SK-N-SH (cell line): ENCODE measurements around the gene TMEM94. TPM values are rescaled to one million over a fixed set of nuclear protein-coding genes. Genes with fewer than 3 reads are reported as not detected.

ENCODE experiments used
- CTCF ChIA-PET: fragments of 300-600, 350-600 bp; formaldehyde crosslinking; extraction: SDS; loops from one replicate; lab custom pipeline; 2021; lab: Yijun Ruan, JAX
- POLR2A ChIA-PET: fragments of 350-600 bp; sonication (Branson Sonifier 250); formaldehyde crosslinking; extraction: SDS; loops from one replicate; lab custom pipeline; 2020; ENCODE audit warnings: antibody characterized with exemption, inconsistent platforms; lab: Yijun Ruan, JAX
- DNase-seq: peaks from one replicate; pipeline ENCODE4 v3.0.0; 2012
- H2AFZ ChIP-seq: fragments of 200-600 bp; sonication (generic); 2 replicates; pipeline ENCODE4 v1.8.1; 2016; ENCODE audit warnings: antibody characterized with exemption, mild to moderate bottlenecking, low read depth
- H3F3A ChIP-seq: fragments of 200-600 bp; sonication (generic); replicated peaks from 2 replicates; pipeline ENCODE3; 2016; ENCODE audit warnings: antibody characterized with exemption, mild to moderate bottlenecking; ENCODE audit not compliant: insufficient read depth
- H3K27ac ChIP-seq, 2 experiments: fragments of 200-500 bp in 1 of 2; fragments of 200-600 bp in 1 of 2; sonication (Bioruptor generic) in 1 of 2; sonication (generic), shearing (Covaris generic) in 1 of 2; 2 replicates each; pipeline versions ENCODE4 v1.5.1 to v1.6.1; 2014 to 2016; ENCODE audit warnings: low read depth in 2 of 2, inconsistent platforms in 1 of 2, low read length in 1 of 2, mild to moderate bottlenecking in 1 of 2, mixed read lengths in 1 of 2
- H3K27me3 ChIP-seq: fragments of 200-600 bp; sonication (generic), shearing (Covaris generic); 2 replicates; pipeline ENCODE4 v1.6.1; 2016; ENCODE audit warnings: mixed run types; ENCODE audit not compliant: insufficient read depth
- H3K36me3 ChIP-seq, 2 experiments: fragments of 200-500 bp in 1 of 2; fragments of 200-600 bp in 1 of 2; sonication (Bioruptor generic) in 1 of 2; sonication (generic) in 1 of 2; replicated peaks in 1 of 2; 2 replicates each; pipeline versions ENCODE3 to v1.5.1; 2014 to 2016; ENCODE audit warnings: low read length in 1 of 2, mild to moderate bottlenecking in 1 of 2; ENCODE audit not compliant: insufficient read depth in 2 of 2, control insufficient read depth in 1 of 2
- H3K4me1 ChIP-seq, 2 experiments: fragments of 200-500 bp in 1 of 2; fragments of 200-600 bp in 1 of 2; sonication (Bioruptor generic) in 1 of 2; sonication (generic), shearing (Covaris generic) in 1 of 2; 2 replicates each; pipeline versions ENCODE4 v1.5.1 to v1.6.1; 2014 to 2016; ENCODE audit warnings: low read depth in 1 of 2, low read length in 1 of 2, mixed run types in 1 of 2; ENCODE audit not compliant: insufficient read depth in 2 of 2, control insufficient read depth in 1 of 2
- H3K4me2 ChIP-seq: fragments of 200-600 bp; sonication (generic), shearing (Covaris generic); 2 replicates; pipeline ENCODE4 v1.6.1; 2017; ENCODE audit warnings: mixed run types
- H3K4me3 ChIP-seq, 2 experiments: fragments of 200-500 bp in 1 of 2; fragments of 200-600 bp in 1 of 2; sonication (Bioruptor generic) in 1 of 2; sonication (generic), shearing (Covaris generic) in 1 of 2; 2 replicates each; pipeline versions ENCODE4 v1.5.1 to v1.8.1; 2014 to 2016; ENCODE audit warnings: low read depth in 2 of 2, inconsistent platforms in 1 of 2, low read length in 1 of 2, mild to moderate bottlenecking in 1 of 2, mixed read lengths in 1 of 2, moderate library complexity in 1 of 2
- H3K79me2 ChIP-seq: fragments of 200-600 bp; sonication (generic); 2 replicates; pipeline ENCODE4 v1.8.1; 2017; ENCODE audit warnings: mild to moderate bottlenecking; ENCODE audit not compliant: insufficient read depth
- H3K9ac ChIP-seq: fragments of 200-600 bp; sonication (generic); 2 replicates; pipeline ENCODE4 v1.6.1; 2017; ENCODE audit warnings: mixed run types
- H3K9me2 ChIP-seq: fragments of 200-600 bp; sonication (generic); 2 replicates; pipeline ENCODE4 v1.6.1; 2017; ENCODE audit warnings: mixed run types
- H3K9me3 ChIP-seq: fragments of 200-600 bp; sonication (generic); 2 replicates; pipeline ENCODE4 v1.6.1; 2017; ENCODE audit warnings: mixed run types, mild to moderate bottlenecking, moderate library complexity
- H4K20me1 ChIP-seq: fragments of 200-600 bp; sonication (generic); 2 replicates; pipeline ENCODE4 v1.6.1; 2017; ENCODE audit warnings: mild to moderate bottlenecking, mixed run types; ENCODE audit not compliant: insufficient read depth
- CHD2 ChIP-seq: fragments of 150-350 bp; IDR thresholded peaks from 2 replicates; pipeline ENCODE4 v1.6.1; 2018; ENCODE audit warnings: low read length; ENCODE audit not compliant: partially characterized antibody
- ELF1 ChIP-seq: IDR thresholded peaks from 2 replicates; pipeline ENCODE4 v1.4.0; 2012
- EP300 ChIP-seq, 2 experiments: IDR thresholded peaks; 2 replicates each; pipeline versions ENCODE4 v1.4.0 to v1.6.1; 2012; ENCODE audit warnings: borderline replicate concordance in 1 of 2, low read depth in 1 of 2, low read length in 1 of 2
- FOSL2 ChIP-seq: IDR thresholded peaks from 2 replicates; pipeline ENCODE4 v1.4.0; 2012; ENCODE audit warnings: low read depth, mild to moderate bottlenecking, moderate library complexity, borderline replicate concordance
- FOXJ3 ChIP-seq: sonication (generic); formaldehyde crosslinking; IDR thresholded peaks from 2 replicates; pipeline ENCODE4 v1.5.1; 2020; ENCODE audit warnings: mild to moderate bottlenecking, missing genetic modification reagents
- FOXM1 ChIP-seq: IDR thresholded peaks from 2 replicates; pipeline ENCODE4 v1.4.0; 2012; ENCODE audit warnings: low read depth, mild to moderate bottlenecking
- GABPA ChIP-seq: IDR thresholded peaks from 2 replicates; pipeline ENCODE4 v1.4.0; 2012; ENCODE audit warnings: low read depth, mild to moderate bottlenecking
- GATA2 ChIP-seq: sonication (generic); formaldehyde crosslinking; IDR thresholded peaks from 2 replicates; pipeline ENCODE4 v1.5.0; 2020; ENCODE audit warnings: mild to moderate bottlenecking, missing genetic modification reagents
- JUND ChIP-seq: IDR thresholded peaks from 2 replicates; pipeline ENCODE4 v1.4.0; 2012
- MEF2A ChIP-seq: IDR thresholded peaks from 2 replicates; pipeline ENCODE4 v1.4.0; 2012; ENCODE audit warnings: low read depth, borderline replicate concordance
- MXI1 ChIP-seq: IDR thresholded peaks from 2 replicates; pipeline ENCODE4 v1.6.1; 2012; ENCODE audit warnings: mild to moderate bottlenecking, low read depth, low read length, improper control_type of control experiment
- NFIC ChIP-seq: IDR thresholded peaks from 2 replicates; pipeline ENCODE4 v1.4.0; 2012; ENCODE audit warnings: borderline replicate concordance
- NRF1 ChIP-seq: IDR thresholded peaks from 2 replicates; pipeline ENCODE4 v1.6.1; 2012; ENCODE audit warnings: low read depth, mild to moderate bottlenecking, low read length
- PBX3 ChIP-seq: IDR thresholded peaks from 2 replicates; pipeline ENCODE4; 2012
- RAD21 ChIP-seq: IDR thresholded peaks from 2 replicates; pipeline ENCODE4 v1.6.1; 2012; ENCODE audit warnings: mild to moderate bottlenecking, low read length
- RCOR1 ChIP-seq: fragments of 150-350 bp; IDR thresholded peaks from 2 replicates; pipeline ENCODE4 v1.6.1; 2017; ENCODE audit warnings: antibody characterized with exemption, low read length
- REST ChIP-seq: IDR thresholded peaks from 2 replicates; pipeline ENCODE4 v1.6.1; 2012; ENCODE audit warnings: mild to moderate bottlenecking, low read depth, low read length, moderate library complexity
- RXRA ChIP-seq: IDR thresholded peaks from 2 replicates; pipeline ENCODE4 v1.4.0; 2012; ENCODE audit warnings: low read depth, mild to moderate bottlenecking, borderline replicate concordance
- SIN3A ChIP-seq: IDR thresholded peaks from 2 replicates; pipeline ENCODE4 v1.6.1; 2012; ENCODE audit warnings: low read depth, mild to moderate bottlenecking, low read length, moderate library complexity, borderline replicate concordance
- TAF1 ChIP-seq: IDR thresholded peaks from 2 replicates; pipeline ENCODE4 v1.6.1; 2012; ENCODE audit warnings: low read depth, mild to moderate bottlenecking, low read length, moderate library complexity, borderline replicate concordance
- USF1 ChIP-seq: IDR thresholded peaks from 2 replicates; pipeline ENCODE4 v1.4.0; 2012; ENCODE audit warnings: low read depth, borderline replicate concordance
- USF2 ChIP-seq: fragments of 150-350 bp; IDR thresholded peaks from 2 replicates; pipeline ENCODE4 v1.6.1; 2017; ENCODE audit warnings: antibody characterized with exemption, low read length, low read depth, borderline replicate concordance
- YY1 ChIP-seq: IDR thresholded peaks from 2 replicates; pipeline ENCODE4 v1.4.0; 2012; ENCODE audit warnings: low read depth, mild to moderate bottlenecking
- ZBTB33 ChIP-seq: IDR thresholded peaks from 2 replicates; pipeline ENCODE4 v1.4.0; 2012; ENCODE audit warnings: low read depth, borderline replicate concordance
- WGBS: methylation state at CpG from one replicate; pipeline ENCODE4 v1.1.6; 2017; ENCODE audit warnings: low lambda C conversion rate; 5-methylcytosine and 5-hydroxymethylcytosine counted together
- polyA plus RNA-seq, 3 experiments: library from polyadenylated mRNA; depleted of rRNA; stranded (reverse); fragments of >200 nt; gene quantifications; 2 replicates each; pipeline ENCODE4 v1.2.3, GENCODE V29; 2012

Gene TMEM94
- polyA plus RNA-seq, 1 of the 3 experiments (the other 2 are of a cell fraction) = 89.9 TPM

GRCh38 chr17:75515496-75516254 is 59.2 kb downstream of the TMEM94 start, which contains the start of gene CASKIN2:
CASKIN2 (minus strand) TSS chr17:75515537; CDS start chr17:75513804, 1,733 bp downstream.
- no peaks in the 10 kb centered on the region for H3K9me3 ChIP-seq
- H3K4me3 ChIP-seq = peak within 1 kb of the TSS; percentile 81 to 98
- H3K27ac ChIP-seq = peak within 1 kb of the TSS; percentile 45 to 88; a peak in 3 of 4 replicates
- H3K4me1 ChIP-seq = peaks cover 0 to 33% of the 10 kb centered on the region in 2 experiments; a peak in 1 of 4 replicates
- H3K4me2 ChIP-seq = peak within 1 kb of the TSS; percentile 100
- peak within 1 kb of the TSS; percentile 98 for H2AFZ ChIP-seq
- peaks cover 30% of the 10 kb centered on the region for H4K20me1 ChIP-seq
- POLR2A ChIA-PET = interaction anchor here (0.7 to 1.6 kb wide), 7 partner anchors 10 to 258 kb away, joined by 3 to 24 read pairs (median 4); partner anchors contain the start of genes GGA3, GRB2, LLGL2 and MRPS7
- H3K36me3 ChIP-seq = peaks cover 10% of the 10 kb centered on the region in 2 experiments
- no peaks in the 10 kb centered on the region for H3F3A ChIP-seq
- peaks cover 24% of the 10 kb centered on the region; the same call in 1 of the 2 replicates for H3K79me2 ChIP-seq
- no peaks in the 10 kb centered on the region for H3K9me2 ChIP-seq
- H3K9ac ChIP-seq = peak within 1 kb of the TSS; percentile 78
- peak; percentile 100 for DNase-seq
- under 1% methylated on average over 46 of the region's 78 CpGs for WGBS
- CTCF ChIA-PET = interaction anchor here (0.6 to 4.2 kb wide), 54 partner anchors 8 to 557 kb away, joined by 3 to 37 read pairs (median 4); partner anchors contain the start of genes GGA3, GRB2, LLGL2 and MIF4GD
- no peaks in the 10 kb centered on the region for H3K27me3 ChIP-seq
- no peak for TF ChIP-seq NFIC
- peak; percentile 99 for TF ChIP-seq PBX3
- no peak for TF ChIP-seq JUND
- TF ChIP-seq GATA2 (CRISPR knock-in tag) = no peak
- TF ChIP-seq NRF1 = peak; percentile 67
- no peak for TF ChIP-seq RXRA
- peak; percentile 36 for TF ChIP-seq CHD2
- no peak for TF ChIP-seq ELF1
- TF ChIP-seq RCOR1 = no peak; the same call in 1 of the 2 replicates
- no peak; the same call in 1 of the 2 replicates for TF ChIP-seq USF2
- TF ChIP-seq GABPA = peak; percentile 80
- TF ChIP-seq EP300 (IDR thresholded peaks at IDR 0.05; ENCODE audit: borderline replicate concordance in 1 of 2, low read depth in 1 of 2, low read length in 1 of 2) = no peak; a peak in 1 of 4 replicates
- TF ChIP-seq RAD21 = peak; percentile 71
- TF ChIP-seq ZBTB33 = peak; percentile 39; the same call in 1 of the 2 replicates
- TF ChIP-seq TAF1 = no peak
- TF ChIP-seq FOXM1 = no peak
- no peak for TF ChIP-seq YY1
- TF ChIP-seq REST = peak; percentile 99
- TF ChIP-seq SIN3A = peak; percentile 88
- peak; percentile 30; the same call in 1 of the 2 replicates for TF ChIP-seq MXI1
- TF ChIP-seq FOXJ3 = no peak
- no peak for TF ChIP-seq MEF2A
- no peak for TF ChIP-seq FOSL2
- TF ChIP-seq USF1 = no peak; the same call in 1 of the 2 replicates
